ENCODE results near the gene AADACL4.

AADACL4 gene

DNA sequence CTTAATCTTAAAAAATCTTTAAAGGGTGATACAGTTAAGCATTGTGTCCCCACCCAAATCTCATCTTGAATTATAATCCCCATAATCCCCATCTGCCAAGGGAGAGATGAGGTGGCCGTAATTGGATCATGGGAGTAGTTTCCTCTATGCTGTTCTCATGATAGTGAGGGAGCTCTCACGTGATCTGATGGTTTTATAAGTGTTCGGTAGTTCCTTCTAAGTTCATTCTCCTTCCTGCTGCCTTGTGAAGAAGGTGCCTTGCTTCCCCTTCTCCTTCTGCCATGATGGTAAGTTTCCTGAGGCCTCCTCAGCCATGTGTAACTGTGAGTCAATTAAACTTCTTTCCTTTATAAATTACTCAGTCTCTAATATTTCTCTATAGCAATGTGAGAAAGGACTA, 36.6 kb upstream of the AADACL4 start:
- H3K4me1 ChIP-seq, result peaks cover 0 to 34% (median 22%) of the 10 kb centered on the region in 4 donors
- intact Hi-C loops (cut with DNase I; ENCODE audit: low total_unique reads), result no loop called here
- no peak overlapping the region for H3K4me3 ChIP-seq
- H3K27me3 ChIP-seq, result no peaks in the 10 kb centered on the region
- DNase-seq, result no peak
- peaks cover 0 to 59% (median 9%) of the 10 kb centered on the region in 3 donors for H3K36me3 ChIP-seq
- H3K27ac ChIP-seq, result no peak overlapping the region
- no peaks in the 10 kb centered on the region for H3K9me3 ChIP-seq
- no peak for TF ChIP-seq CTCF (IDR thresholded peaks at IDR 0.05)

DNA sequence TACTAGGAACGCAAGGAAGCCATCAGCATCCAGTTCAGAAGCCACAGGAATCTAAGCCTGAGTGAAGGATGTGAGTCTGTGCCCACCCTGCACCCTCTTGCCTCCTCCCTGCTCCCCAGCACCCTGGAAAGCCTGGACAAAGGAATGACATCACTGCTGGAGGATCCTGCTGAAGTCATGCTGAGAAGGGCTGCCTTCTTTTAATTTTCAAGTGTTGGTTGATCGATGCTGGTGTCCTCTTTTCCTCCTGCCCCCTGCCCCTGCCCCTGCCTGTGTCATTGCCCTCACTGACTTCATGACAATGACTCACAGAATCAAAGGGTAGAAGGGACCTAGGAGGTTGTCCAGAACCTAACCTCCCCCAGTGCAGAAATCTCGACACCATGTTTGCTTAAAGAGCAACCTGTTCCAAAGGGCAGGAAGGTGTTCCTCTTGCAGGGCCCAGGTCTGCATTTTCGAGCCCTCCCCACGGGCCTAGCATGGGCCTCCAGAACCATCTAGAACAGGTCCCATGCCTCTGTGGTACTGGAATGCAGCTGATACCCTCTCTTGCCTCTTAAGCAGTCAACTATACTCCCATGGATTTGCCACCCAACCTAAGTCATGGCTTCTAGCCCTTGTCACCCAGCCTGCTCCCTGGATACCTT, 35.5 kb upstream of the AADACL4 start:
- Histone ChIP-seq H3K4me3 (no peak overlapping the region), H3K27ac (no peak overlapping the region), H3K9me3 (no peaks in the 10 kb centered on the region), H3K27me3 (no peaks in the 10 kb centered on the region), H3K36me3 (peaks cover 0 to 51% (median 17%) of the 10 kb centered on the region in 3 donors), H3K4me1 (peaks cover 0 to 35% (median 13%) of the 10 kb centered on the region in 4 donors)
- intact Hi-C loops (cut with DNase I; ENCODE audit: low total_unique reads), result no loop called here
- DNase-seq, result no peak
- no peak for TF ChIP-seq CTCF (IDR thresholded peaks at IDR 0.05)

- Histone ChIP-seq H3K4me1 (peaks cover 0 to 35% (median 17%) of the 10 kb centered on the region in 4 donors), H3K27ac (no peak overlapping the region)
- intact Hi-C loops (cut with DNase I; ENCODE audit: low total_unique reads), result loop anchor here (10.0 kb wide), 1 partner anchor 155 kb away; no protein-coding TSS in a partner anchor
These were observed 34.3 kb upstream of the AADACL4 start for GRCh38 chr1:12609469-12610003.

GRCh38 chr1:12610305-12610935, 33.5 kb upstream of the AADACL4 start:
- no peaks in the 10 kb centered on the region for H3K27me3 ChIP-seq
- intact Hi-C loops (cut with DNase I; ENCODE audit: low total_unique reads), result loop anchor here (10.0 kb wide), 1 partner anchor 156 kb away; no protein-coding TSS in a partner anchor
- H3K36me3 ChIP-seq, result peaks cover 0 to 40% (median 17%) of the 10 kb centered on the region in 3 donors
- no peak overlapping the region for H3K27ac ChIP-seq
- H3K9me3 ChIP-seq, result no peaks in the 10 kb centered on the region
- H3K4me1 ChIP-seq, result peaks cover 0 to 42% (median 23%) of the 10 kb centered on the region in 4 donors
- no peak for DNase-seq
- no peak for TF ChIP-seq CTCF (IDR thresholded peaks at IDR 0.05)
- no peak overlapping the region for H3K4me3 ChIP-seq

More at GRCh38 chr1:12609469-12610003, 34.3 kb upstream of the AADACL4 start:
- Histone ChIP-seq H3K9me3 (no peaks in the 10 kb centered on the region), H3K27me3 (no peaks in the 10 kb centered on the region), H3K4me3 (no peak overlapping the region), H3K36me3 (peaks cover 0 to 42% (median 17%) of the 10 kb centered on the region in 3 donors)
- DNase-seq, result no peak
- no peak for TF ChIP-seq CTCF (IDR thresholded peaks at IDR 0.05)

DNA sequence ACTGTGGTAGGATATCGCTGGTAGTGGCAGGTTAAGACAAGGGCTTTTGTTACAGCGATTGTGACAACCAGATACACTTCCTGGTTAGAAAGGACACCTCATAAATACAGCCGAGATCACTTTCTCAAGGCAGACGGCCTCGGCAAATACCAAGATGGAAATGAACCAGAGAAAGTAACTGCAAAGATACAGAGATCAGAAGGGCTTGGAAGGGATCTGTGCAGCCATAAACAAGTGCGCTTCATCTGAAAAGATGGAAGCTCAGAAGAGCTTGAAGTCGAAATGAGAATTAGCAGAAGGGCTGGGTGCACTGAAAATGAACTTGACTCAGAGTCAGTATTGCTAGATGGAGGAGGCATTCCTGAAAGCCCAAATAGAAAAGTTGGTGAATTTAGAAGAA, 32.9 kb upstream of the AADACL4 start:
- H3K4me1 ChIP-seq, result peaks cover 0 to 48% (median 25%) of the 10 kb centered on the region in 4 donors
- no peak overlapping the region for H3K4me3 ChIP-seq

More for the DNA sequence above, 32.9 kb upstream of the AADACL4 start:
- no peak overlapping the region for H3K27ac ChIP-seq
- DNase-seq, result no peak
- H3K27me3 ChIP-seq, result no peaks in the 10 kb centered on the region
- no peak for TF ChIP-seq CTCF (IDR thresholded peaks at IDR 0.05)
- peaks cover 0 to 40% (median 17%) of the 10 kb centered on the region in 3 donors for H3K36me3 ChIP-seq
- intact Hi-C loops (cut with DNase I; ENCODE audit: low total_unique reads), result loop anchor here (10.0 kb wide), 1 partner anchor 156 kb away; no protein-coding TSS in a partner anchor
- no peaks in the 10 kb centered on the region for H3K9me3 ChIP-seq

Measured in tibial artery (tissue), 4 donors.